NCI-H1694 (cell line): ENCODE data around the gene CEP170B.
"Not testable (repeated sequence)": the region's sequence is repeated elsewhere in the genome, so short reads cannot be mapped to it uniquely, and the experiment has no call there.

Source experiments
- DNase-seq: peaks from one replicate; lab custom pipeline; 2025; lab: John Stamatoyannopoulos, UW

Gene CEP170B

GRCh38 chr14:104844306-104845032, 20.6 kb upstream of the CEP170B start:
- DNase-seq: no peak

GRCh38 chr14:104845033-104845666, 19.9 kb upstream of the CEP170B start:
- no peak for DNase-seq

GRCh38 chr14:104845834-104846441, 19.1 kb upstream of the CEP170B start:
- no peak for DNase-seq

DNA sequence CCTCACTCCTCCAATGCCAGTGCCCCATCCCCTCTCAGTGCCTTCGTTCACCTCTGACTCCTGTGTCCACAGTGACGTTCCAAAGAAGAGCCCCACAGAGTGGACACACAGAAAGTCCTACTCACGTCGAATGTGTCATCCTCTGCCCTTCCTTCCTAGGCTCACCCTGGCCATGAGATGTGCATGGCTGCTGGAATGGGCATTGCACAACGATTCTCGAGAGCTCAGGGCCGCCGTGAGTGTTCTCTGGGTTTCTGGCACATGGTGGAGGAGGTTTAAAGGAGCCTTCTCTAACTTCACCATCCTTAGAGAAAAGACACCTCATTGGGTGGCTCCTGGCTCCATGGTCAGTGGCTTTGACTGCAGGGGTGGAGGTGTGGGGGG, 12.8 kb upstream of the CEP170B start:
- DNase-seq: no peak

DNA sequence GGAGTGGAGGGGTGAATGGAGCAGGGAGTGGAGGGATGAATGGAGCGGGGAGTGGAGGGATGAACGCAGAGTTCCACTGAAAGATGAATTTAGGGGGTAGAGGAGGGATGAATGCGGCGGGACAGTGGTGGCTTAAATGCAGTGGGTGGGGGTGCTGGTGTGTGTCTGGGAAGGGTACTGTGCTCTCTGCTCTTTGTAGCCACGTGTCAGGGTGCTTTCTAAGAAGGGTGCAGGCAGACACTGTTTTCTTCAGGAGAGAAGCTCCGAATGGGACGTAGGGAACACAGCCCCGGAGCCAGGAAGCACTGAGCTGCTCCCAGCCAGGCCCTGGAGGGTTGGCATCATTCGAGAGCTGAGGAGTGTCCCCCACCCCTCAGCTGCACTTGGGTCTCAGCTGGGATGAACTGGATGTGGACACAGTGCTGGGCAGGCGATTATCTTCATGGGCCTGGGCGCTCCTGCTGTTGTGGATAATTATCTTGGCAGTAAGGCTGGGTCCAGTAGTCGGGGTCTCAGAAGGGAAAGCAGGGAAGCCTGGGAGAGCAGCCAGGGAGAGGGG, 9.5 kb upstream of the CEP170B start:
- no peak for DNase-seq

DNA sequence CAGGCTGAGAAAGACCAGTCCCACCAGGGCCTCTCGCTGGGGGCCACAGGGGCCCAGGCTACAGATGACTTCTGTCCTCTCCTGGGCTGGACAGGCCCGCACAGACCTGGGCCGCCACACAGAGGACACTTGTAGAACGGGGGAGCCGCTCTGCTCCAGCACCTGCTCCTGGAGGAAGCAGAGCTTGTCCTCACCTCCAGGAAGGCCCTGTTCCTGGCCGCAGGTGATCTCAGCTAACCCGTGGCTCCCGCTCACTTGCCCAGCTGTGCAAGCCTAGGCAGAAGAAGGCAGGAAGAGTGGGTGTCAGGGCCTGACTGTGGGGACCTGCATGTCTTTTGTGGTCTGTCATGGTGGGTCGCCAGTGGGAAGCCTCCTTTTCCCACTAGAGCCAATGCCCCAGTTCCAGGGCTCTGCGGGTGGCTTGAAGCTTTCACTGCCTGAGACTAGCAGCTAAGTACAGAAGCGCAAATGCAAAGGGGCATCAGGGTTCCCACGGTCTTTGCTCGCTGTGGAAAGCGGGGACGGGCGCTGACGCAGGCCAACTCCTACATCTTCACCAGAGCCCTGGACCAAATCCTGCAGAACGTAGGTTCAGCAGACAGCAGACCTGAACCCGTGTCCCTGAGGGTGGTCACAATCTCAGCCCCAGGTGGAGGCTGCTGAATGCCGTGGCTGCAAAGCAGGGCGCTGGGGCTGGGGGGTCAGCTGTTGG, 8.8 kb upstream of the CEP170B start:
- DNase-seq: no peak

- no peak for DNase-seq
Observed at GRCh38 chr14:104856869-104857860, 7.9 kb upstream of the CEP170B start.

- not testable (repeated sequence) for DNase-seq
Observed at GRCh38 chr14:104857931-104858330, 7.1 kb upstream of the CEP170B start.

GRCh38 chr14:104858811-104859426, 6.1 kb upstream of the CEP170B start:
- no peak for DNase-seq

- no peak for DNase-seq
Observed at GRCh38 chr14:104859900-104860299, 5.2 kb upstream of the CEP170B start.

DNA sequence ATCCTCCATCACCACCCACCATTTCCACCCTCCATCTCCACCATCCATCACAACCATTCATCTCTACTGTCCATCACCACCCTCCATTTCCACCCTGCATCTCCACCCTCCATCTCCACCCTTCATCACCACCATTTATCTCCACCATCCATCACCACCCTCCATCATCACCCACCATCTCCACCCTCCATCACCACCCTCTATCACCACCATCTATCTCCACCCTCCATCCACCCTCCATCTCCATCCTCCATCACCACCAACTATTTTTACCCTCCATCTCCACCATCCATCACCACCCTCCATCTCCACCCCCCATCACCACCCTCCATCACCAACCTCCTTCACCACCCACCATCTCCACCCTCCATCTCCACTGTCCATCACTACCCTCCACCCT, 4.7 kb upstream of the CEP170B start:
- no peak for DNase-seq

DNA sequence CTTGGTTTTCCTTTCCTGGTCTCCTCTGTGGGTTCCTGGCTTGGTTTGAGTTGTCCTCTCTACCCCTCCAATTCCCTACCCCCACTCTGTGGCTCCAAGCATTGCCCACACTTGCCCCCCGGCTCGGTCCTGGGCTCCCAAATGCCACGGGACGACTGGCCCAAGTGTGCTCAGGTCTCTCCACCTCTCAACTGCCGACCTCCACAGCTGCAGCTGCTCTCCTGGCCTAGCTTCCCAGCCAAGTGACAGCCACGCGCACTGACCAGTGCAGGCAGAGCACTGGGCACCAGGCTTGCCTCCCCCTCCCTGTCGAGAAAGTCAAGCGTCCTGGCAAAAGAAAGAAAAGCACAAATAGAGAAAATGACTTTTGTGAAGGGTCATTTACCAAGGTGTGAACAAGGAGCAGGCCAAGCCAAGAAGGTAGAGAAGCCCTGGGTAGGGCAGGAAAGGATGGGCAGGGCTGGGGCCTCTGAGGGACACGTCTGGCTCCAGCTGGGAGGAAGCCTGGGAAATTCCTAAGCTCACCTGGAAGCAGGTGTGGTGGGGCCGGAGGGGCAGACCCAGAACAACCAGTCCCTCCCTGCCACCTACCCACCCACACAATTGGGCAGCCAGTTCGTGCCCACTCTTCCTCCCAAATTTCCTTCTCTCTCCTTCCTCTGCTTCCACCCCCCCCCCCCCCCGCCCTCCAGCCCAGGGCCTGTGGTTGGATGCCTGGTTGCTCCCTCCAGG, 1.8 kb upstream of the CEP170B start:
- no peak for DNase-seq

DNA sequence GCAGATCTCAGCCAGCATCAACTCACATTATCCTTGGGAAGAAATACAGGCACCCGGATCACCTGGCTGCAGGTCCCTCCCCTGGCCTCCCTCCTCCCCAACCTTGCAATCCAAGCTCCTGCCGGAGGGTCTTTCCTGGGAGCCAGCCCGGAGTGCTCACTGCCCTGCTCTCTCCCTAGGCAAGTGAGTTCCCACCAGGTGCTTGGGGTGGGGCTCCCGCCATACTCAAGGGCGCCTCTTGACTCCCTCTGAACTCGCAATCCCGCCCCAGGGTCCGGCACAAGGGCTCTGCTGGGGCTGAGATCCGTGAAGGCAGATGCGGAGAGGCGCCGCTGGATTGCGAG, 1.2 kb upstream of the CEP170B start:
- no peak for DNase-seq

GRCh38 chr14:104864267-104865080, 594 bp upstream of the CEP170B start:
- no peak for DNase-seq

GRCh38 chr14:104865631-104866441, 768 bp downstream of the CEP170B start:
- no peak for DNase-seq

GRCh38 chr14:104866451-104867370, 1.6 kb downstream of the CEP170B start:
- no peak for DNase-seq

DNA sequence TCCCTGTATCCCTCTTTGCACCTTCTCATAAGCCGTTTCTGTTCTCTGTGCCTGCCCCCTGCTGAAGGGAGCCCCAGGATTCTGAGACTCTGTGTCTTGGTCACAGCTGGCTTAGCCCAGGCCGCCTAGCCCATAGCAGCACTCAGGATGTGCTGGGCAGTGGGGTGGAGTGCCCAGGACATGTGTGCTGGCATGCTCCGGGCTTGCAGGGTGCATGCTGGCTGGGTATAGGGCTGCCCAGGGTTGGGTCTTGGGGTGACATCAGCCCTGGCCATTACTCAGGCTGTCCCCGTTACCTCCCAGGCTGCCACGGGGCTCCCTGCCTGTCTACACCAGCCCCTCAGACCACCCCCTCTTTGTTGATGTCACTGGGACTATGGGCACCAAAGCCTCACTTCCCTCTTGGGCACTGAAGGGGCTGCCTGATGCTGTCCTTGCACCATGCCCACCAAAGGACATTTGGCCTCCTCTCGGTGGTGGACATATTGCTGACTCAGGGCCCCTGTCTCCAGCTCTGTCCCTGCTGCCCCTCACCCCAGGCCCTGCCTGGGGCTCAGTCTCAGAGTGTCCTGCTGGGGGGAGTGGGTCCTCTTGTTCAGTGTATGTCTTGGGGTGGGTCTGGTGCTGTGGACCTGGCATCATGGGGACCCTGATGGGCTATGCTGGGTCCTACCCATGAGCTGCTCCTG, 2.4 kb downstream of the CEP170B start:
- no peak for DNase-seq
